Urinary bladder (tissue), 4 donors: ENCODE measurements around the gene PRM3. TPM values are rescaled to one million over a fixed set of nuclear protein-coding genes. Genes with fewer than 3 reads are reported as not detected.
A peak's percentile ranks its signal among the peaks of the same experiment; 100 is the strongest.

Source experiments
- DNase-seq: peaks from one replicate; pipeline ENCODE4 v3.0.0-alpha.2; 2015; ENCODE audit errors: extremely low spot score
- H3K27ac ChIP-seq: one replicate; pipeline ENCODE4 v1.5.1; 2013; ENCODE audit warnings: low read depth, mild to moderate bottlenecking, moderate library complexity
- H3K36me3 ChIP-seq: one replicate; pipeline ENCODE4 v1.6.1; 2013; ENCODE audit warnings: mild to moderate bottlenecking, moderate library complexity; ENCODE audit not compliant: insufficient read depth
- H3K4me1 ChIP-seq: one replicate; pipeline ENCODE4 v1.6.1; 2013; ENCODE audit warnings: mild to moderate bottlenecking, moderate library complexity; ENCODE audit not compliant: insufficient read depth
- H3K4me3 ChIP-seq: one replicate; pipeline ENCODE4 v1.5.1; 2013; ENCODE audit warnings: low read depth, low read length
- WGBS: extraction: QIAGEN DNeasy Blood & Tissue Kit; methylation state at CpG from one replicate; pipeline ENCODE4 v1.1.7; 2013; 5-methylcytosine and 5-hydroxymethylcytosine counted together
- polyA plus RNA-seq: library from polyadenylated mRNA; stranded (reverse); fragments of 200-250 nt; gene quantifications from one replicate; pipeline ENCODE4 v1.2.3, GENCODE V29; 2013
- total RNA-seq: library from RNA; depleted of rRNA; stranded (reverse); fragments of >200 nt; gene quantifications from one replicate; pipeline ENCODE4 v1.2.3, GENCODE V29; 2014
- donor health status: healthy with polysubstance abuse.
- donor health status: healthy.

PRM3 gene
- total and polyA plus RNA-seq, 2 donors, result not detected

DNA sequence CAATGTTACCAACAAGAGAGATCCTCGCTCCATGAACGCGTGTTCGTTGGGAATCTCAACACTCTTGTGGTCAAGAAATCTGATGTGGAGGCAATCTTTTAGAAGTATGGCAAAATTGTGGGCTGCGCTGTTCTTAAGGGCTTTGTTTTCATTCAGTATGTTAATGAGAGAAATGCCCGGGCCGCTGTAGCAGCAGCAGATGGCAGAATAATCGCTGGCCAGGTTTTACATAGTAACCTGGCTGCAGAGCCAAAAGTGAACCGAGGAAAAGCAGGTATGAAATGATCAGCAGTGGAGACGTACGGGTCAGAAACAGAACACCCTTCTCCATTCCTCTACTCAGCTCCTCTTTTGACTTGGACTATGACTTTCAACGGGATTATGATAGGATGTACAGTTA, 30.8 kb downstream of the PRM3 start:
- DNase-seq, result no peak
- Histone ChIP-seq H3K36me3 (no peaks in the 10 kb centered on the region), H3K4me3 (no peak overlapping the region), H3K27ac (no peak overlapping the region), H3K4me1 (no peaks in the 10 kb centered on the region)
- 83% methylated on average over 12 of the region's 12 CpGs for WGBS

DNA sequence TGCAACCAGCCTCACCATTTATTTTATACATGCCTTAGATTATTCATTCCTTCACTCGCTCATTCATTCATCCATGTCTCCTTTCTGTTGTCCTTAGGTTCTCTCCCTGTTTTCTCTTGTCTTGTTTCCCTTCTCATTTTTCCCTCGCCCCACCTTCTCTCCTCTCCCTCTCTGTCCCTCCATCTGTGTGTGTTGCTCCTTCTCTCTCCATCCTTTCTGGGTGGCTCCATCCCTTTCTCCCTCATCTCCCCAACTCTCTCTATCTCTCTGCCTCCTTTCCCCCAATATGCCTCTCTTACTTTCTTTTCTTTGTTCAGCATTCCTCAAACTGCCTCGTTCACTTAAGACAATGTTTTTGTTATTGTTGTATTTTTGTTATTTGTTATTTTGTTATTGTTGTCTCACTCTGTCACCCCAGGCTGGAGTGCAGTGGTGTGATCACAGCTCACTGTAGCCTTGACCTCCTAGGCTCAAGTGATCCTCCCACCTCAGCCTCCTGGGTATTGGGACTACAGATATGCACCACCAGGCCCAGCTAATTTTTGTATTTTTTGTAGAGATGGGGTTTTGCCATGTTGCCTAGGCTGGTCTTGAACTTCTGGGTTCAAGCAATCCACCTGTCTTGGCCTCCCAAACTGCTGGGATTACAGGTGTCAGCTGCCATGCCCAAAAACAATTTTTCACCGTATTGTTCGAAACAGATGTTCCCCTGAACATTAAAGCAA, 31.8 kb downstream of the PRM3 start:
- 92% methylated on average over 5 of the region's 5 CpGs for WGBS
- no peaks in the 10 kb centered on the region for H3K36me3 ChIP-seq
- H3K27ac ChIP-seq, result no peak overlapping the region
- DNase-seq, result no peak
- no peak overlapping the region for H3K4me3 ChIP-seq
- H3K4me1 ChIP-seq, result no peaks in the 10 kb centered on the region

DNA sequence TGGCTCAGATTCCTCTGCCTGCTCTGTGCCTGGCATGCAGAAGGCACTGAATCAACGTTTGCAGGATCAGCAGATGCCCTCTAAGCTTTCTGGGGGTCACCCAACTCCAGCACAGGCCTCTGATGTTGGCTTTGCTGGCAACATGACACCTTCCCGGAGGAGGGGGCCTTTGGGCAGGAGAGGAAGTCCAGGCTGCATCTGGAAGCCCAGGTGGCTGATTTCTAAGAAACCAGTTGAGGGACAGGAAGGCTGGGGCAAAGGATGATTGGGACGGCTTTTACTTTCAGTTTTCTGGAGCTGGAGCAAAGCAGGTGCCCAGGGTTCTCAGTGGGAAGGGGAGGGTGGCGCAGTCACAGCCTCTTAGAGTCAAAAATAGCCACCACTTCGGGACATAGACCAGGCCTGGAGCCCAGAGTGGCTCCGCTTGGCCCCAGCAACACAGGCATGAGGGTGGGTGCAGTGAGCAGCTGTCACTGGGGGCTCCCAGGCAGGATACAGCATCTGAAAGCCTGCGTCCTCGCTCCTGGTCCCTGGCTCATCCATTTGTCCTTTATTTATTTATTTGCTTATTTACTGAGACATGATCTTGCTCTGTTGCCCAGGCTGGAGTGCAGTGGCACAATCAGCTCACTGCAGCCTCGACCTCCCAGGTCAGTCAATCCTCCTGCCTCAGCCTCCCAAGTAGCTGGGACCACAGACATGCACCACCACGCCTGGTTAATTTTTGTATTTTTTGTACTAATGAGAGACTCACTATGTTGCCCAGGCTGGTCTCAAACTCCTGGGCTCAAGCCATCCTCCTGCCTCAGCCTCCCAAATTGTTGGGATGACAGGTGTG, 32.6 kb downstream of the PRM3 start:
- H3K27ac ChIP-seq, result no peak overlapping the region
- WGBS, result 78% methylated on average over 10 of the region's 10 CpGs
- no peak for DNase-seq

DNA sequence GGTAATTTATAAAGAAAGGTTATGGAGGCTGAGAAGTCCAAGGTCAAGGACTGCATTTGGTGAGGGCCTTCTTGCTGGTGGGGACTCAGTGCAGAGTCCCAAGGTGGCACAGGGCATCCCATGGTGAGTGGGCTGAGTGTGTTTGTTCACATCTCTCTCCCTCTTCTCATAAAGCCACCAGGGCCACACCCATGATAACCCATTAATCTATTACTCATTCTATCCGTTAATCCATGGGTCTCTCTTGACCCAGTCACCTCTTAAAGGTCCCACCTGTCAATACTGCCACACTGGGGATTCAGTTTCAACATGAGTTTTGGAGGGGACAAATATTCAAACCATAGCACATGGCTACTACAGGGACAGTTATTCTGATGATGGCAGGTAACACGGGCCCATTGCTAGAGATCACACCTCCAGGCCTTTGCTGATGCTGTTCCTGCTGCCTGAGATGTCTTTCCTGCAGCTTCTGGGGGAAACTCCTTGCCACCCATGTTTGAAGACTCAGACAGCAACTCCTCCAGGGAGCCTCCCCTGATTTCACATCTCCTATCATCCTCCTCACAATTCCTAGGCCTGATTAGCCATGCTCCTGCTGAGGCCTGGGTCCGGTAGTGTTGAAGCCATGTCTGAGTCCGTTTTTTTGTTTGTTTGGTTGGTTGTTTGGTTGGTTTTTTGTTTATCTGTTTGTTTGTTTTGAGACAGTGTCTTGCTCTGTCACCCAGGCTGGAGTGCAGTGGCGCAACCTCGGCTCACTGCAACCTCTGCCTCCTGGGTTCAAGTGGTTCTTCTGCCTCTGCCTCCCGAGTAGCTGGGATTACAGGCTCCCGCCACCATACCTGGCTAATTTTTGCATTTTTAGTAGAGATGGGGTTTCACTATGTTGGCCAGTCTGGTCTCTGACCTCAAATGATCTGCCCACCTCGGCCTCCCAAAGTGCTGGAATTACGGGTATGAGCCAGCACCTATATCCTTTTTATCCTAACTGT, 33.5 kb downstream of the PRM3 start:
- Histone ChIP-seq H3K4me1 (no peaks in the 10 kb centered on the region), H3K36me3 (no peaks in the 10 kb centered on the region), H3K4me3 (no peak overlapping the region), H3K27ac (no peak overlapping the region)
- WGBS, result 88% methylated on average over 10 of the region's 10 CpGs
- no peak for DNase-seq

More for the DNA sequence above, 32.6 kb downstream of the PRM3 start:
- H3K4me3 ChIP-seq, result no peak overlapping the region
- H3K36me3 ChIP-seq, result no peaks in the 10 kb centered on the region
- H3K4me1 ChIP-seq, result no peaks in the 10 kb centered on the region

DNA sequence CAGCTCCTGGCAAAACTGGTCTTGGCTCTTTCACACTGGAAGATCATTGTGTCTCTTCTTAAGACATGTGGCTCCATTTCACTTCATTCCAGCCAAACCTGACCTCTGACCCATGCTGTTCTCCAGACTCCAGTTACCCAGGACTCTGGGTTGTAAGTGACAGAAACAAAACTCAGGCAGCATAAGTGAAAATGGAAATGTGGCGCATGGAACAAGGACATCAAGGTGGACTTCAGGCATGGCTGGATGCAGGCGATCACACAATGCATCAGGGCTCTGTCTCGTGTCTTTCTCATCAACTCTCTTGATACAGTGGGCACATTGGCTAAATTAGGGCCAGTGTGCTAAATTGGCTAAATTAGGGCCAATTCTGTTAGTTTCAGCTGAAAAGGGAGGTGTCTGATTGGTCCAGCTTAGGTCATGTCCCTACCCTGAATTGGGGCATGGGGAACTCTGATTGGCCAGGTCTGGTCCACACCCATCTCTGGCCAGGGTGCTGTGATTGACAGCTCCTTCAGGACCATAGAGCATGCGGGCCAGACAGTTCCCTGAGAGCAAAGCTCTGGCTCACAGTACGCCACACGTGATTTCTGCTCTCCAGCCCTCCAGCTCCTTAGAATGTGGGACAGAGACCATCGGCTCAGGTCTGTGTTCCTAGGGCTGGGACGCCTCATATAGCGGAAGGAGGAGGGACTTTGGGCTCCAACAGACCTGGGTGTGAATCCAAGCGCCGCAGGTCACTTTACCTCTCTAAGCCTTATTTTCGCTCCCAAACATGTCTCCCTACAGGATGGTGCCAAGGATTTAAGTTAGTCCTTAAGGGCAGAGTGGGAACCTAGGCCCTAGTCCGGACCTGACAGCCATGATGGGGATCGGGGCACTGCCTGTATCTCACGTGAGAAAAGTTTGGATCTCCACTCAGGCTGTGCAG, 34.9 kb downstream of the PRM3 start:
- DNase-seq, result no peak
- Histone ChIP-seq H3K4me3 (no peak overlapping the region), H3K27ac (no peak overlapping the region), H3K4me1 (no peaks in the 10 kb centered on the region), H3K36me3 (no peaks in the 10 kb centered on the region)
- WGBS, result 95% methylated on average over 15 of the region's 15 CpGs

DNA sequence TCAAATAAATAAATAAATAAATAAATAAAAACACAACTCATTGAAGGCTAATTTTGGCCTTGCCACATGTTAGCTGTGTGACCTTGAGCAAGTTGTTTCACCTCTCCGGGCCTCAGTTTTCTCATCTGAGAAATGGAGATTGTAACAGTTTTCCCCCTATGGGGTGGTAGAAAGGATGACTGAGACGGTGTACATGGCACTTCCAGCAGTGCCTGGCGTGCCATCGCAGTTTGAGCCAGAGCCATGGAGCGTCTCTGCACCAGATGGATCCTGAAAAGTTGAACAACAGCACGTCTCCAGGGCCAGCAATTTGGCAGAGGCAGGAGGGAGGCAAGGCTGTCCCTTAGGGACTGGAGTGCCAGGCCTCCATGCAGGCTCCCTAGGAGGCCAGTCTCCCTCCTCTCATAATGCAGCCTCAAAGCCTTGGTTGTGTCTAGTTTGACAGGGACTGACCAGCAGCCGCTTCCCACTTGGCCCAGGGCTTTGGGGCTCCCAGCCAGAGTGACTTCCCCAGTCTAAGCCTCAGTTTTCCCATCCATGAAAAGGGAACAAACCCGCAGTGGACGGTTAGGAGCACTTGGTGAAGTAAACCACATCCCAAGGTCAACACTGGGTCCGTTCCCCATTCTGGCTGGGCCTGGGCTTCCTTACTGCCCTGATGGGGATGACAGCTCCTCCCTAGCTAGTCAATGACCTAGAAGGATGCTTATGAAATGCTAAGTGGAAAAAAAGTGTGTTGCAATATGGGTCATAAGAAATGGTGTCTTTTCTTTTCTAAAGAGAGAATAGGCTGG, 36.8 kb downstream of the PRM3 start:
- no peak overlapping the region for H3K4me3 ChIP-seq
- no peaks in the 10 kb centered on the region for H3K4me1 ChIP-seq
- H3K36me3 ChIP-seq, result no peaks in the 10 kb centered on the region
- no peak for DNase-seq
- H3K27ac ChIP-seq, result no peak overlapping the region
- WGBS, result 86% methylated on average over 10 of the region's 10 CpGs

DNA sequence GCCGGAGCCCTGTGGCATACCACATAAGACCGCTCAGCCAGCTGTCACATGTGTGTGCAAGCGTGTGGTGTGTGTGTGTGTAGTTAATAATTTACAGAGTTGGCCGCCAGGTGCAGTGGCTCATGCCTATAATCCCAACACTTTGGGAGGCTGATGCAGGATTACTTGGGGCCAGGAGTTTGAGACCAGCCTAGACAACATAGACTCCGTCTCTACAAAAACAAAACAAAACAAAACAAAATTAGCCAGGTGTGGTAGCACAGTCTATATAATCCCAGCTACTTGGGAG, 37.8 kb downstream of the PRM3 start:
- no peaks in the 10 kb centered on the region for H3K4me1 ChIP-seq
- DNase-seq, result no peak
- H3K4me3 ChIP-seq, result no peak overlapping the region
- WGBS, result 90% methylated on average over 5 of the region's 5 CpGs
- H3K36me3 ChIP-seq, result no peaks in the 10 kb centered on the region
- no peak overlapping the region for H3K27ac ChIP-seq

DNA sequence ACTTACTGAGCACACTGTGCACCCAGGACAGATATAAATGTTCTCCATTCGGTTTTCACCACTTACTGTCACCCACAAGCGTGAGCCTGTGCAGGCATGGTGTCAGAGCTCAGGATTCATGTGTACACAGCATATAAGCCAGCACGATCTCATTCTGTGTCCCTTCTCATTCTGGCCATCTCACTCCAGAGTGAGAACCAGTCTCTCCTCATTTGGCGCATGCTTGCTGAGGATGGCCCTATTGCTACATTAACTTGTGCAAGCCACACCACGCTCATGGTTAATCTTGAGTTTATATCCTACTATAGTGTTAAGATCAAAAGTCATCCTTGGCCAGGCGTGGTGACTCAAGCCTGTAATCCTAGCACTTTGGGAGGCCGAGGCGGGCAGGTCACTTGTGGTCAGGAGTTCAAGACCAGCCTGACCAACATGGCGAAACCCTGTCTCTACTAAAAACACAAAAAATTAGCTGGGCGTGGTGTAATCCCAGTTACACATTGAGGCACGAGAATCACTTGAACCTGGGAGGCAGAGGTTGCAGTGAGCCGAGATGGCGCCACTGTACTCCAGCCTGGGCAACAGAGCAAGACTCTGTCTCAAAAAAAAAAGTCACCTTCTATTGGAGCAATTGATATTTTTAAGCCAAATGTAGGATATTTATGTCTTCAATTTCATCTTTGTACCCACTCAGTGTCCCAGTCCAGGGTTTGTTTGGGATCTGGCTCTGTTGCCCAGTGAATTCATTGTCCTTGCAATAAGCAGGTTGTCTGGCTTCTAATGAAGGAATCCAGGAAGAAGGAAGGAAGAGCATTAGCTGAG, 38.3 kb downstream of the PRM3 start:
- Histone ChIP-seq H3K4me1 (no peaks in the 10 kb centered on the region), H3K36me3 (no peaks in the 10 kb centered on the region), H3K4me3 (no peak overlapping the region), H3K27ac (no peak overlapping the region)
- WGBS, result 91% methylated on average over 13 of the region's 13 CpGs
- no peak for DNase-seq

DNA sequence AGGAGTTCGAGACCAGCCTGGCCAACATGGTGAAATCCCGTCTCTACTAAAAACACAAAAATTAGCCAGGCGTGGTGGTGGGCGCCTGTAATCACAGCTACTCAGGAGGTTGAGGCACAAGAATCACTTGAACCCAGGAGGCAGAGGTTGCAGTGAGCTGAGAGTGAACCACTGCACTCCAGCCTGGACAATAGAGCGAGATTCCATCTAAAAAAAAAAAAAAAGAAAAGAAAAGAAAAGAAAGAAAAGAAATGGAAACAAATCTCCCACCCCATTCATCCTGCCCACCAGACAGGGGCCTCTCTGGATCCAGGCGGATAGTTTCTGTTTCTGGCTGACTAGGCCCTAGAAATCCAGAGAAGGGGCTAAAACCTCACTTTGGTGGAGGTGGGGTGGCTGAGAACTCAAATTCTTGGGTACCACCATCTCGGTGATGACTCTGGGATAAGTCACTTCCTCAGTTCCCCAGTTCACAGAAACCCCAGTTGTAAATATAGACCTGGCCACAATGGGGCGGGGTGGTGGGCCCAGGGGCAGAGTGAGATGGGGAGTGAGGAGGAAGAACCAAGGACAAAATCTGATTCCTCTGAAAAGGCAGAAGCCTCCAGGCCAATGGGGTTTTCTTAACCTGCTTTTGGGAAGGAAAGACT, 39.6 kb downstream of the PRM3 start:
- no peak for DNase-seq
- H3K36me3 ChIP-seq, result no peaks in the 10 kb centered on the region
- H3K27ac ChIP-seq, result no peak overlapping the region
- H3K4me1 ChIP-seq, result no peaks in the 10 kb centered on the region
- no peak overlapping the region for H3K4me3 ChIP-seq
- WGBS, result 84% methylated on average over 8 of the region's 8 CpGs

DNA sequence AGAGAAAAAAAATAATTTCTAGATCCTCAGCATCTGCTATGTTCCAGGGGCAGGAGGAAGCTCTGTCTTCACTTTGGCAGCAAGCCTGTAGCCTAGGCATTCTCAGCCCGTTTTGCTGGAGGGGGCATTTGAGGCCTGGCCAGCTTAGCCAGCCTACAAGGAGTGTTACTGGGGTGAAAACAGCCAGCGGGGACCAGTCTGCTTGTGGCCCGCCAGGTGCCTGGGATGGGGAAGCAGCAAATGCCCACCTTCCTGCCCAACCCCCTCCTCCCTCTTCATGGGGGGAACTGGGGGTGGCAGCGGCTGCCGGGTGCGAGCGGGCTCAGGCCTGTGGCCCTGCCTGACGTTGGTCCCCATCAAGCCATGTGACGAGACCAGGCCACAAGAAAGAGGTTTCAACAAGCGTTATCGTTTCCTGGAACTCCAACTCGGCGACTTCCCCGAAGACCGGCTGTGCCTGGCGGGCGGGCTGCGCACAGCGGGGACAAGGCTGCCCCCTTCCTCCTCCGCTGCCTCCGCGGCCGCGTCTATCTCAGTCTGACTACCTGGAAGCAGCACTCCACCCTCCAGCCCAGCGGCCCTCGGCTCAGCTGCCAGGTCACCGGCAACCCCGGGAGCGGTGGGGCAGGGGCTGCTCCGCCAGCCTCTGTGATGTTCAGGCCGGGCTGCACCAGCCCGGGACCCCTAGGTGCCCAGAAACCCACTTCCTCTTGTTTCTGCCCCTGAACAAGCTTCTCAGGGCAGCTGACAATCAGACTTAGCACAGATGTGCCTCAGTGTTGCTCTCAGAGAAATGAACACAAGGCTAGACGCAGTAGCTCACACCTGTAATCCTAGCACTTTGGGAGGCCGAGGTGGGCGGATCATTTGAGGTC, 40.3 kb downstream of the PRM3 start:
- peak overlapping the region; percentile 48 for H3K27ac ChIP-seq
- H3K4me3 ChIP-seq, result no peak overlapping the region
- H3K36me3 ChIP-seq, result no peaks in the 10 kb centered on the region
- 51% methylated on average over 35 of the region's 35 CpGs for WGBS
- H3K4me1 ChIP-seq, result no peaks in the 10 kb centered on the region
- no peak for DNase-seq
